HepG2 (cell line): ENCODE data around the gene PRKCI.

Experiments
- CENPBD1 ChIP-seq: sonication (generic); formaldehyde crosslinking; IDR thresholded peaks from 2 replicates; pipeline ENCODE4 v1.8.0; 2022; ENCODE audit warnings: missing genetic modification reagents, low read depth, mild to moderate bottlenecking, borderline replicate concordance
- CTCF ChIP-seq: sonication (generic); formaldehyde crosslinking; IDR thresholded peaks from 2 replicates; pipeline ENCODE4 v1.5.0; 2020; ENCODE audit warnings: mild to moderate bottlenecking, missing genetic modification reagents, moderate library complexity
- NKX3-1 ChIP-seq: sonication (generic); formaldehyde crosslinking; IDR thresholded peaks from 2 replicates; pipeline ENCODE4 v1.5.0; 2020; ENCODE audit warnings: missing genetic modification reagents
- PRMT3 ChIP-seq: sonication (generic); formaldehyde crosslinking; IDR thresholded peaks from 2 replicates; pipeline ENCODE4 v1.8.1; 2022; ENCODE audit warnings: low read depth, mild to moderate bottlenecking, moderate library complexity, missing genetic modification reagents, borderline replicate concordance
- ZNF549 ChIP-seq: sonication (generic); formaldehyde crosslinking; IDR thresholded peaks from 2 replicates; pipeline ENCODE4 v1.5.0; 2020; ENCODE audit warnings: missing genetic modification reagents

GRCh38 chr3:170324962-170325361, 102.7 kb downstream of the PRKCI start:
- TF ChIP-seq CENPBD1 (CRISPR knock-in tag) (no peak), CTCF (CRISPR knock-in tag) (no peak), ZNF549 (CRISPR knock-in tag) (no peak), PRMT3 (CRISPR knock-in tag) (no peak), NKX3-1 (CRISPR knock-in tag) (no peak)
